ENCODE results near the gene IL26. TPM values are rescaled to one million over a fixed set of nuclear protein-coding genes. Genes with fewer than 3 reads are reported as not detected.

IL26 gene
- total and polyA plus RNA-seq, 8 donors = not detected

GRCh38 chr12:68270358-68270757 lies 44.7 kb upstream of the IL26 start:
- intact Hi-C loops (cut with DNase I; ENCODE audit: low total_unique reads) = no loop called here
- TF ChIP-seq EP300 (IDR thresholded peaks at IDR 0.05) = no peak
- no peak for TF ChIP-seq CTCF (IDR thresholded peaks at IDR 0.05)
- TF ChIP-seq POLR2A (IDR thresholded peaks at IDR 0.05) = no peak
- TF ChIP-seq POLR2AphosphoS5 (IDR thresholded peaks at IDR 0.05) = no peak
- no peak for DNase-seq
- H3K4me3 ChIP-seq = no peak overlapping the region
- no peak overlapping the region for H3K27ac ChIP-seq
- H3K4me1 ChIP-seq = no peaks in the 10 kb centered on the region
- no peaks in the 10 kb centered on the region for H3K36me3 ChIP-seq
- WGBS, 5 donors = 76 to 95% (median 92%) methylated on average over 3 of the region's 3 CpGs
- no peaks in the 10 kb centered on the region for H3K9me3 ChIP-seq
- no peaks in the 10 kb centered on the region for H3K27me3 ChIP-seq

GRCh38 chr12:68269779-68270178 lies 44.2 kb upstream of the IL26 start:
- Histone ChIP-seq H3K4me1 (no peaks in the 10 kb centered on the region), H3K9me3 (no peaks in the 10 kb centered on the region), H3K27ac (no peak overlapping the region), H3K4me3 (no peak overlapping the region), H3K36me3 (no peaks in the 10 kb centered on the region), H3K27me3 (no peaks in the 10 kb centered on the region)
- no peak for DNase-seq
- no peak for TF ChIP-seq EP300 (IDR thresholded peaks at IDR 0.05)
- intact Hi-C loops (cut with DNase I; ENCODE audit: low total_unique reads) = no loop called here
- 75 to 87% (median 84%) methylated on average over 2 of the region's 2 CpGs for WGBS, 5 donors

GRCh38 chr12:68268967-68269366 lies 43.4 kb upstream of the IL26 start:
- Histone ChIP-seq H3K36me3 (no peaks in the 10 kb centered on the region), H3K27me3 (no peaks in the 10 kb centered on the region), H3K9me3 (no peaks in the 10 kb centered on the region), H3K4me3 (no peak overlapping the region), H3K4me1 (no peaks in the 10 kb centered on the region), H3K27ac (no peak overlapping the region)
- TF ChIP-seq POLR2AphosphoS5 (IDR thresholded peaks at IDR 0.05) = no peak
- no peak for TF ChIP-seq POLR2A (IDR thresholded peaks at IDR 0.05)
- no peak for TF ChIP-seq EP300 (IDR thresholded peaks at IDR 0.05)
- intact Hi-C loops (cut with DNase I; ENCODE audit: low total_unique reads) = no loop called here
- no peak for DNase-seq

GRCh38 chr12:68267892-68268396 lies 42.3 kb upstream of the IL26 start:
- no peaks in the 10 kb centered on the region for H3K9me3 ChIP-seq
- no peak overlapping the region for H3K27ac ChIP-seq
- intact Hi-C loops (cut with DNase I; ENCODE audit: low total_unique reads) = no loop called here
- H3K36me3 ChIP-seq = no peaks in the 10 kb centered on the region
- H3K4me1 ChIP-seq = no peaks in the 10 kb centered on the region
- H3K4me3 ChIP-seq = no peak overlapping the region
- WGBS, 5 donors = 73 to 85% (median 82%) methylated on average over 6 of the region's 6 CpGs
- no peaks in the 10 kb centered on the region for H3K27me3 ChIP-seq
- no peak for DNase-seq
- TF ChIP-seq CTCF (IDR thresholded peaks at IDR 0.05) (no peak), POLR2A (IDR thresholded peaks at IDR 0.05) (no peak), EP300 (IDR thresholded peaks at IDR 0.05) (no peak), POLR2AphosphoS5 (IDR thresholded peaks at IDR 0.05) (no peak)

GRCh38 chr12:68264857-68265256 lies 39.2 kb upstream of the IL26 start:
- Histone ChIP-seq H3K27ac (no peak overlapping the region), H3K27me3 (no peaks in the 10 kb centered on the region), H3K9me3 (no peaks in the 10 kb centered on the region), H3K4me3 (no peak overlapping the region), H3K36me3 (no peaks in the 10 kb centered on the region), H3K4me1 (no peaks in the 10 kb centered on the region)
- DNase-seq = no peak
- TF ChIP-seq POLR2A (IDR thresholded peaks at IDR 0.05) = no peak
- no peak for TF ChIP-seq EP300 (IDR thresholded peaks at IDR 0.05)
- TF ChIP-seq POLR2AphosphoS5 (IDR thresholded peaks at IDR 0.05) = no peak
- intact Hi-C loops (cut with DNase I; ENCODE audit: low total_unique reads) = no loop called here
- 79 to 92% (median 89%) methylated on average over 2 of the region's 2 CpGs for whole genome bisulfite sequencing, 5 donors

GRCh38 chr12:68264158-68264855 lies 38.7 kb upstream of the IL26 start:
- Histone ChIP-seq H3K27me3 (no peaks in the 10 kb centered on the region), H3K27ac (no peak overlapping the region), H3K9me3 (no peaks in the 10 kb centered on the region), H3K4me3 (no peak overlapping the region), H3K4me1 (no peaks in the 10 kb centered on the region), H3K36me3 (no peaks in the 10 kb centered on the region)
- DNase-seq = no peak
- TF ChIP-seq CTCF (IDR thresholded peaks at IDR 0.05) (no peak), EP300 (IDR thresholded peaks at IDR 0.05) (no peak), POLR2AphosphoS5 (IDR thresholded peaks at IDR 0.05) (no peak), POLR2A (IDR thresholded peaks at IDR 0.05) (no peak)
- intact Hi-C loops (cut with DNase I; ENCODE audit: low total_unique reads) = no loop called here
- WGBS, 5 donors = 86 to 94% (median 91%) methylated on average over 7 of the region's 7 CpGs
